HG02623 (cell line): ENCODE data around the gene STK32A.

Experiments used
- ATAC-seq: cut with Tn5 transposase; IDR thresholded peaks from one replicate; pipeline ENCODE4 v1.9.1; 2021; ENCODE audit warnings: moderate library complexity; ENCODE audit not compliant: unreplicated experiment

The STK32A gene

DNA sequence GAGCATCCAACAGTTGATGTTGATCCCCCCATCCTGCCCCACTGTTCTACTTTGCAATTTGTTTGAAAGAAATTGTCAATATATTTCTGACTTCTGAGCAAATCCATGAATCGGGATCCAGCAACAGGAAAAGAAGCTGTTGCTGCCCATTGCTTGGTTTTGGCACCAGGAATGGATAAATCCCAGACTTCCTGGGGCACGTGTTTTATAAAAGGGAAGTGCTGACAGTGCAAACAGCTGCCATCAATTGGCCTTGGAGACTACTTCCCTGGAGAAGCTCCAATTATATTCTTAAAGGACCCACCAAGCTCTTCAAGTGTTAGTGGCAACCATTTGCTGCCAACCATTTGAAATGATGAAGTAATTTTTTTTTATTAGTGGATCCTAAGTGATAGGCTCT is 13.7 kb downstream of the STK32A start:
- no peak for ATAC-seq

- no peak for ATAC-seq
These were observed 25.0 kb downstream of the STK32A start for GRCh38 chr5:147259837-147260236.

GRCh38 chr5:147267082-147267832 is 32.4 kb downstream of the STK32A start:
- ATAC-seq: no peak

DNA sequence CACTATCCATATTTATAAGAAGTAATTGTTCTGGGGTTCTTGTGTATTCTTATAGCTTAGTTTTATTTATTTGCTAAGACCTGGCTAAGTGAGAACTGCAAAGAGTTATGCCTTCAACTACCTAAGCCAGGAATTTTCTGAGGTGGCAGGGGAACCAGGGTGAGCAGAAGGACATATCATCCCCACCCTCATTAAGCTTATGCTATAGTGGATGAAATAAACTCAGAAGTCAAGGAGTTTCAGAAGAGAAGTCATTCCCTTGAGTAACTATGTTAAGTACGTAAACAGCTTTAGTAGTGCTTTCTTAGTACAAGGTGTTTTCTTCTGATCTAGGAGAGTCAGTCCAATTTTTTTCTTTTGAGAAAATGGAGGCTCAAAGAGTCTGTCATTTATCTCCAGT is 41.7 kb downstream of the STK32A start:
- no peak for ATAC-seq

- no peak for ATAC-seq
These were observed 51.5 kb downstream of the STK32A start for GRCh38 chr5:147286296-147286695.

- ATAC-seq: no peak
These were observed 52.3 kb downstream of the STK32A start for GRCh38 chr5:147287110-147287509.

- ATAC-seq: no peak
These were observed 55.4 kb downstream of the STK32A start for GRCh38 chr5:147290261-147290660.

GRCh38 chr5:147303251-147303650 is 68.4 kb downstream of the STK32A start:
- ATAC-seq: no peak

GRCh38 chr5:147303976-147304375 is 69.2 kb downstream of the STK32A start:
- no peak for ATAC-seq

DNA sequence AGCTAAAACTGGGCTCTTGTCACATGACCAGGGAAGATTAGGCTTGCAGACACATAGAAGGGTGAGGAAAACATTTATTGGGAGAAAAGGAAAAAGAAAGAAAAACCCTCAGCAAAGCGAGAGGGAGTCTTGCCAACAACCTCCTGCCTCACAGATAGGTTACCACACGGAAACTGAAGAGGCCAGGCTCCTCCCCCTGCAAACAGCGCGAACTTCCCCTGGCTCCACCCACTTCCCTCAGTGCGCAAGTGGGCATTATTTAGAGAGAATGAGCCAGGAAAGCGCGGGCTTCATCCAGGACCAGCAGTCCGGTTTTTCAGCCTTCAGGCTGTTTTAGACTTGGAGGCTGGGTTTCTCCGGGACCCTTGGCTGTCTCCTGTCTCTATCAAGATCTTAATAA is 70.3 kb downstream of the STK32A start:
- ATAC-seq: no peak

DNA sequence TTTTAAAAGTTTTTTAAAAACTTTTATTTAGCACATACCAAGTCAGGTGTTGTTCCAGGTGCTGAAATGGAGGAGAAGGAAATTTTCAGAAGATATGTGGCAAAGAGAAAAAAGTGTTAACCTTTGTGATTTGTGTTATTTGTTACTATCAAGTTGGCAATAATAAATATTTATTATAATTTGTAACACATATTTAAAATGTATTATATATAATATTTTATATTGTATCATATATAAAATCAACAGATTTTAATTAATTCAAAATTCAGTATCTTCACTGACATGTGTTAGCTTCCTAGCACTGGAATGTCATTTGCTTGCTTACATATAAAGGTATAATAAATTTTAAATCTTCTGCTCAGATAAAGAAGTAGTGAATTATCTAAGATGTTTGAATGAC is 71.5 kb downstream of the STK32A start:
- no peak for ATAC-seq

GRCh38 chr5:147307170-147307569 is 72.3 kb downstream of the STK32A start:
- no peak for ATAC-seq

DNA sequence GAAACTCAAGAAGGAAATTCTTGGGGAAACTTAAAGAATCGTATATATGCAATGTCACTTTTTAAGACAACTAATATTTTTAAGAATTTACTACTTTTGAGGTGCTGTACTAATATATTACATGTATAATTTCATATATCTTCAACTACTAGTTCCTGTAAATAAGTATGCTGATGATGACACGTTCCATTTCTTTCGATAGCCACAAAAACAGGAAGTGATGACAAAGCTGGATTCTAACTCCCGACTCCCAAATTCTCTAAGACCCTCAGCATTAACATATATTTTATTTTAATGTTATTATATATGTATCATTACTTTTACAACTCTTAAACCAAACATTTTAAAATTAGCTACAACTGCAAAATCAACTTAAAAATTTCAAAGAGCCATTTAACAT is 74.8 kb downstream of the STK32A start:
- ATAC-seq: no peak

GRCh38 chr5:147310059-147310704 is 75.4 kb downstream of the STK32A start:
- no peak for ATAC-seq

GRCh38 chr5:147317978-147318684 is 83.3 kb downstream of the STK32A start:
- no peak for ATAC-seq

- no peak for ATAC-seq
These were observed 86.7 kb downstream of the STK32A start for GRCh38 chr5:147321569-147321968.

- no peak for ATAC-seq
These were observed 92.6 kb downstream of the STK32A start for GRCh38 chr5:147327421-147327820.

- ATAC-seq: no peak
These were observed 93.1 kb downstream of the STK32A start for GRCh38 chr5:147327905-147328304.

GRCh38 chr5:147332658-147333057 is 97.8 kb downstream of the STK32A start:
- ATAC-seq: no peak

- no peak for ATAC-seq
These were observed 102.0 kb downstream of the STK32A start for GRCh38 chr5:147336876-147337275.

GRCh38 chr5:147339313-147339712 is 104.5 kb downstream of the STK32A start:
- no peak for ATAC-seq

DNA sequence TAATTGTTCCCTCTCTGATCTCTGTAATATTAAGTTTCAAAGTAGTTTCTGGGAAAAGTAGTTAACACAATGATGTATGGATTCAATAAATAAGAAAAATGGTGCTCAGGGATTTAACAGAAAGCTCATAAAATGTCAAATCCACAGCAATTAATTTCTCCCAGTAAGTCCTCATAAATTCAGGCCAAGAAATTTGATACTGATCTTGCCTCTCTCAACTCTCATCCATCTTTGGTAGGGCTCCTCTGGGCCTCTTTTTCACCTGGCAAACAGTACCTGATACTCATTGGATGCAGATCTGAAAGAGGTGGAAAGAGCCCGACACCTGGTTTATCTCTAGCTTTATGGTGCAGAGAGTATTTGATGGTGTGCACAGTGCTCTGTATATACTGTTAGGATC is 106.1 kb downstream of the STK32A start:
- ATAC-seq: no peak
